Body of pancreas (tissue), 4 donors: ENCODE results near the gene PLEKHF1. TPM values are rescaled to one million over a fixed set of nuclear protein-coding genes. Genes with fewer than 3 reads are reported as not detected.

Source experiments
- ATAC-seq: fragments of 150-250 bp; one replicate; pipeline ENCODE4 v1.9.1; 2016
- DNase-seq, 4 donors: peaks; one replicate each; pipeline ENCODE4 v3.0.0-alpha.2; 2019
- H3K27ac ChIP-seq, 4 donors: fragments of 200-600 bp; sonication (generic); 1 replicate in 3 of 4; 2 replicates in 1 of 4; pipeline versions ENCODE4 v1.5.1 to v1.6.1; 2016 to 2019; ENCODE audit warnings: mild to moderate bottlenecking in 1 of 4, mixed read lengths in 1 of 4, moderate library complexity in 1 of 4
- H3K27me3 ChIP-seq, 2 donors: fragments of 200-600 bp; sonication (generic); one replicate each; pipeline ENCODE4 v1.6.0; 2016; ENCODE audit warnings: mild to moderate bottlenecking in 1 of 2
- H3K36me3 ChIP-seq, 2 donors: fragments of 200-600 bp; sonication (generic); replicated peaks in 1 of 2; 2 replicates each; pipeline ENCODE4 v1.5.1; 2016; ENCODE audit warnings: low read depth in 2 of 2; ENCODE audit not compliant: insufficient read depth in 1 of 2
- H3K4me1 ChIP-seq: fragments of 200-600 bp; sonication (generic); one replicate; pipeline ENCODE4 v1.6.0; 2016
- H3K4me3 ChIP-seq, 2 donors: fragments of 200-600 bp; sonication (generic); 1 replicate in 1 of 2; 2 replicates in 1 of 2; pipeline ENCODE4 v1.5.1; 2016 to 2019
- H3K9me3 ChIP-seq, 3 donors: fragments of 200-600 bp; sonication (generic); 1 replicate in 2 of 3; 2 replicates in 1 of 3; pipeline ENCODE4 v1.5.1; 2016
- POLR2A ChIP-seq, 3 donors: fragments of 450-650 bp; IDR thresholded peaks; one replicate each; pipeline ENCODE4 v1.6.1; 2016; ENCODE audit warnings: antibody characterized with exemption in 3 of 3, mild to moderate bottlenecking in 2 of 3
- WGBS, 2 donors: methylation state at CpG; one replicate each; pipeline ENCODE4 v1.1.5; 2017; 5-methylcytosine and 5-hydroxymethylcytosine counted together
- intact Hi-C: fragments of 100-400 bp; cut with DNase I; formaldehyde crosslinking; loops from one replicate; pipeline ENCODE4 v1.15.1; 2023
- total RNA-seq, 2 donors: library from RNA; depleted of rRNA; stranded (reverse); fragments of >200 nt; gene quantifications; one replicate each; pipeline ENCODE4 v1.1.0, GENCODE V29; 2016
- TF ChIP-seq, protein P1 (sequence below), 7 experiments: fragments of 450-650 bp in 4 of 7; fragments of 200-600 bp in 3 of 7; sonication (generic) in 3 of 7; IDR thresholded peaks; one replicate each; pipeline ENCODE4 v1.5.1; 2016 to 2019; ENCODE audit warnings: antibody characterized with exemption in 7 of 7

The PLEKHF1 gene
- total RNA-seq, 2 donors from 2014 or later, result 13.5 to 16.5 TPM

DNA sequence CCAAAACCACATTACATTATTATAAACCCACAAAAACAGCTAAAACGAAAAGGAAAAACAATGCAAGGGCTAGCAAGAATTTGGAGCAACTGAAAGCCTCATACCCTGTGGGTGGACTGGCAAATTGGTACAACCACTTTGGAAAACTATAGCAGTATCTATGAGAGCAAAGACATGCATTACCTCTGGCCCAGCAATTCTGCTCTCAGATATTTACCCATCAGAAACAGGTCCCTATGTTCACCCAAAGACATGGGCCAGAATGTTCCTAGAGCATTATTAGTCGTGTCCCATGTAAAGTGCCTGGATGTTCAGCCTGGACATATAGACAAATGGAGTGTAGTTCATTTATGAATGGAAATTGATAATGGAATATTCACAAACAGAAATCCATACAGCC is 31.3 kb upstream of the PLEKHF1 start:
- Histone ChIP-seq H3K27ac (no peak overlapping the region), H3K9me3 (no peaks in the 10 kb centered on the region), H3K27me3 (no peaks in the 10 kb centered on the region), H3K4me3 (no peak overlapping the region), H3K36me3 (no peaks in the 10 kb centered on the region), H3K4me1 (no peaks in the 10 kb centered on the region)
- TF ChIP-seq, protein P1, sequence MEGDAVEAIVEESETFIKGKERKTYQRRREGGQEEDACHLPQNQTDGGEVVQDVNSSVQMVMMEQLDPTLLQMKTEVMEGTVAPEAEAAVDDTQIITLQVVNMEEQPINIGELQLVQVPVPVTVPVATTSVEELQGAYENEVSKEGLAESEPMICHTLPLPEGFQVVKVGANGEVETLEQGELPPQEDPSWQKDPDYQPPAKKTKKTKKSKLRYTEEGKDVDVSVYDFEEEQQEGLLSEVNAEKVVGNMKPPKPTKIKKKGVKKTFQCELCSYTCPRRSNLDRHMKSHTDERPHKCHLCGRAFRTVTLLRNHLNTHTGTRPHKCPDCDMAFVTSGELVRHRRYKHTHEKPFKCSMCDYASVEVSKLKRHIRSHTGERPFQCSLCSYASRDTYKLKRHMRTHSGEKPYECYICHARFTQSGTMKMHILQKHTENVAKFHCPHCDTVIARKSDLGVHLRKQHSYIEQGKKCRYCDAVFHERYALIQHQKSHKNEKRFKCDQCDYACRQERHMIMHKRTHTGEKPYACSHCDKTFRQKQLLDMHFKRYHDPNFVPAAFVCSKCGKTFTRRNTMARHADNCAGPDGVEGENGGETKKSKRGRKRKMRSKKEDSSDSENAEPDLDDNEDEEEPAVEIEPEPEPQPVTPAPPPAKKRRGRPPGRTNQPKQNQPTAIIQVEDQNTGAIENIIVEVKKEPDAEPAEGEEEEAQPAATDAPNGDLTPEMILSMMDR (IDR thresholded peaks at IDR 0.05), result no peak
- TF ChIP-seq POLR2A (IDR thresholded peaks at IDR 0.05), result no peak
- WGBS, 2 donors, result 68 to 71% methylated on average over 2 of the region's 2 CpGs
- no peak for ATAC-seq
- intact Hi-C loops, result no loop called here
- no peak for DNase-seq

DNA sequence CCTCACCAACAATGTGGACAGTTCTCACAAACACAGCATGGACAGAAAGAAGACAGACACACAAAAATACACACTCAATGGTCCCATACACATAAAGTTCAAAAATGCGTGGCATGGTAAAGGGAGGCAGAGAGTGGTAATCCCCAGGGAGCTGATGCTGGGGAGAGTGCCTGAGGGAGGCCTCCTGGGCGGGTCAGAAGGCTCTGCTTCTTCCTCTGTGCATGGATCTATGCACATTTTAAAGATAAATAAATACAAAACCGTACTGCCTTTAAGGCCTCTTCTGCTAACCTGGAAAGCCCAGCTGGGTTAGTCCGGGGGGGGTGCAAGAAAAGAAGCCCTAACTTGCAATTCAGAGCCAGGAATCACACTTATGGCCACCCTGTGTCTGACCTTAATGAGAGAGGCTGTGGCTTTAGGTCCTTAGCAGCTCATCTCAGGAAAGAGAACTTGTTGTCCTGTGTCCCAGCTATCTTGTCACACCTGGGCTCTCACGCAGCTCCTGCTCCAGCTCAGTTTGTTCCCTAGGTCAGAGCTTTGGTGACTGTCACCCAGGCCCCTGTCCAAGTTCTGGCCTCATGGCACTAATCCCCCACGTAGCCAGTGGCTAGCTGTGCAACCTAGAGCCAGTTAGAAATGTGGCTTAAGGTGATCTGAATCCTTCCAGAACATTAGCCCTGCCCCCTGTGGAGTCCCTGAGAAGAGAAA is 30.7 kb upstream of the PLEKHF1 start:
- ATAC-seq (no peak), DNase-seq (no peak)
- Histone ChIP-seq H3K27ac (no peak overlapping the region), H3K27me3 (no peaks in the 10 kb centered on the region), H3K4me1 (no peaks in the 10 kb centered on the region), H3K4me3 (no peak overlapping the region), H3K9me3 (no peaks in the 10 kb centered on the region), H3K36me3 (no peaks in the 10 kb centered on the region)
- TF ChIP-seq, protein P1 (IDR thresholded peaks at IDR 0.05), result no peak
- no peak for TF ChIP-seq POLR2A (IDR thresholded peaks at IDR 0.05)
- WGBS, 2 donors, result 71 to 83% methylated on average over 6 of the region's 6 CpGs
- intact Hi-C loops, result no loop called here

DNA sequence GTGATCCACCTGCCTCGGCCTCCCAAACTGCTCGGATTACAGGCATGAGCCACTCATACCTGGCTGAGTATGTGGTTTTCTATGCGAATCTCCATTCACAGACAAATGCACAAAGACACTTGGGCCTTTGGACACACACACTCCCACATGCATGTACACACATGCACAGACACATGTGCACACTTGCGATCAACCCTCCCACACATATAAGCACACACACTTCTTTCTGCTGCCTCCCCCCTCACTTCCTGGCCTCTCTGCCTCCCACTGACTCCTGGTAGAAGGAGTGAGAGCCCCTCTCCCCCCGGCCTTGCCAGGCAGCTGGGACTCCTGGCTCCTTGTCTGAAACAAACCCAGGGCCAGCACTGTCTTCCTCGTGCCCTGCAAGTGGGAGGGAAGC is 29.3 kb upstream of the PLEKHF1 start:
- ATAC-seq (no peak), DNase-seq (no peak)
- no peak overlapping the region for H3K27ac ChIP-seq
- no peaks in the 10 kb centered on the region for H3K27me3 ChIP-seq
- H3K4me1 ChIP-seq, result no peaks in the 10 kb centered on the region
- WGBS, 2 donors, result 68 to 80% methylated on average over 6 of the region's 6 CpGs
- TF ChIP-seq, protein P1 (IDR thresholded peaks at IDR 0.05), result no peak
- intact Hi-C loops, result no loop called here
- H3K9me3 ChIP-seq, result no peaks in the 10 kb centered on the region
- no peak overlapping the region for H3K4me3 ChIP-seq
- no peaks in the 10 kb centered on the region for H3K36me3 ChIP-seq

DNA sequence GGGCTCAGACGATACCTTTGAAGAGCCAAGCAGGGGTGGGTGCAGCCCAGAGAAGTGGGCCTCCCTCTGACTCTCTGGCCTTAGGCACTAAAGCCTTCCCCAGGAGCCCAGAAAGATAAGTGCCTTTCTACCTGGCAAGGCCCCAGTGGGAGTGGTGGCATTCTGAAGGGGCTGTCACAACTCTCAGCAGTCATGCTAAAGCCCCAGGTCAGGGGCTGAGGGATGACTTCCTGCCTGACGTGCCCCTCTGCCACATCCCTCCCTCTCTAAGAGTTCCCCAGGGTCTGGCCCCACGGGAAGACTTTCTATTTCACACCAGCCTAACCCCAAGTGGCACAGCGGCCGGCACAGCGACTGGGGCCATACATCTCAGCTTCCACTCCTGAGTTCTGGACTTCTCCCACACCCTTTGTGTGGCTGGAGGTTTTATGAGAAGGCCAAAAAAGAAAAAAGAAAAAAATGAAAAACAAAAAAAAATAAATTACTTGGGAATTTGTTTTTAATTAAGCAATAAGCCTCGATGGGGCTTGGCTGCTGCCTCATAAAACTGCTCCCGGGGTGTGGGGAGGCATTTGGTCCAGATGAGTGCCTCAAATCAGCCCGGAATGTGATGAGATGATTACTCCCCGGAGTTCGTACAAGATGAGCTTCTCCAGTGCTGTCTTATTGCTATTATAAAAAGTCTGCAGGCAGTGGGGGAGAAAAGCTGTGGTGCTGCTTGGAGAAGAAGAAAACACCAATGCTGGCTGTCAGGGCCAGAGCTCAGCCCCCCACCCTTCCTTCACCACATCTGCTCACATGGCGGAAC is 28.5 kb upstream of the PLEKHF1 start:
- H3K9me3 ChIP-seq, result no peaks in the 10 kb centered on the region
- H3K27me3 ChIP-seq, result no peaks in the 10 kb centered on the region
- intact Hi-C loops, result no loop called here
- no peak for ATAC-seq
- TF ChIP-seq, protein P1 (IDR thresholded peaks at IDR 0.05), result no peak
- no peak for TF ChIP-seq POLR2A (IDR thresholded peaks at IDR 0.05)
- H3K4me3 ChIP-seq, result no peak overlapping the region
- H3K36me3 ChIP-seq, result no peaks in the 10 kb centered on the region
- no peaks in the 10 kb centered on the region for H3K4me1 ChIP-seq
- WGBS, 2 donors, result 69 to 70% methylated on average over 11 to 12 of the region's 12 CpGs
- DNase-seq, result no peak
- no peak overlapping the region for H3K27ac ChIP-seq
